Measurements from ENCODE around the gene BMP6.

DNA sequence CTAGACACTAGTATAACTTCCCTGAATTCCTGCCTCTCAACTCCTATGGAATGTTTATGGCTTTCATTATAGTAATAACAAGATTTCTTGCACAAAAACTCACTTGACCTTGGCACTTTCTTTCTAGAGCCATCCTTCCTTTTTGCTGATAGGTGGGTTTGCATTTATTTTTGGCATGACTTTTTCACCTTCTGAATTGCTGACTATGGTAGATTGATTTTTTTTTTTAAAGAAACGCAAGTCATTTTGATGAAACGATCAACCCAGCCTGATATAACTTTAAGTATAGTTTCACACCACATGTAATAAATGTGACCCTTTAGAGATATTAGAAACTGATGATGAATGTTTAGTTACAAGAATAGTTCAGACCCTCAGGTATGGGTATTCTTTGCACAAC is 61.8 kb downstream of the BMP6 start:
- TF ChIP-seq, protein P1, sequence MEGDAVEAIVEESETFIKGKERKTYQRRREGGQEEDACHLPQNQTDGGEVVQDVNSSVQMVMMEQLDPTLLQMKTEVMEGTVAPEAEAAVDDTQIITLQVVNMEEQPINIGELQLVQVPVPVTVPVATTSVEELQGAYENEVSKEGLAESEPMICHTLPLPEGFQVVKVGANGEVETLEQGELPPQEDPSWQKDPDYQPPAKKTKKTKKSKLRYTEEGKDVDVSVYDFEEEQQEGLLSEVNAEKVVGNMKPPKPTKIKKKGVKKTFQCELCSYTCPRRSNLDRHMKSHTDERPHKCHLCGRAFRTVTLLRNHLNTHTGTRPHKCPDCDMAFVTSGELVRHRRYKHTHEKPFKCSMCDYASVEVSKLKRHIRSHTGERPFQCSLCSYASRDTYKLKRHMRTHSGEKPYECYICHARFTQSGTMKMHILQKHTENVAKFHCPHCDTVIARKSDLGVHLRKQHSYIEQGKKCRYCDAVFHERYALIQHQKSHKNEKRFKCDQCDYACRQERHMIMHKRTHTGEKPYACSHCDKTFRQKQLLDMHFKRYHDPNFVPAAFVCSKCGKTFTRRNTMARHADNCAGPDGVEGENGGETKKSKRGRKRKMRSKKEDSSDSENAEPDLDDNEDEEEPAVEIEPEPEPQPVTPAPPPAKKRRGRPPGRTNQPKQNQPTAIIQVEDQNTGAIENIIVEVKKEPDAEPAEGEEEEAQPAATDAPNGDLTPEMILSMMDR (IDR thresholded peaks at IDR 0.05): no peak
- no peak for TF ChIP-seq EP300 (IDR thresholded peaks at IDR 0.05)

Data from ovary (tissue), 3 donors.